Heart right ventricle (tissue), 16 donors: Measurements from ENCODE around the gene OTUB2. TPM values are rescaled to one million over a fixed set of nuclear protein-coding genes. Genes with fewer than 3 reads are reported as not detected.

Experiments
- ATAC-seq, 8 donors: fragments of 200-7000 bp; cut with Tn5 transposase; one replicate each; pipeline ENCODE4 v1.9.1; 2020; ENCODE audit warnings: mild to moderate bottlenecking in 8 of 8, moderate library complexity in 8 of 8, moderate number of reproducible peaks in 1 of 8
- DNase-seq, 2 donors: peaks; one replicate each; pipeline ENCODE4 v3.0.0-alpha.2; 2020
- H3K27ac ChIP-seq, 10 donors: fragments of 200-600 bp; sonication (generic) in 2 of 10; one replicate each; pipeline versions ENCODE4 v1.5.0 to v1.8.0; 2020 to 2022; ENCODE audit warnings: mild to moderate bottlenecking in 3 of 10
- H3K27me3 ChIP-seq, 7 donors: fragments of 200-600 bp; one replicate each; pipeline ENCODE4 v1.8.0; 2021 to 2022; ENCODE audit warnings: mild to moderate bottlenecking in 2 of 7
- H3K36me3 ChIP-seq, 9 donors: fragments of 200-600 bp; sonication (generic) in 1 of 9; one replicate each; pipeline versions ENCODE4 v1.5.0 to v1.8.0; 2020 to 2022; ENCODE audit warnings: mild to moderate bottlenecking in 2 of 9
- H3K4me1 ChIP-seq, 9 donors: fragments of 200-600 bp; sonication (generic) in 1 of 9; one replicate each; pipeline versions ENCODE4 v1.5.0 to v1.8.0; 2020 to 2022; ENCODE audit warnings: mild to moderate bottlenecking in 4 of 9
- H3K4me3 ChIP-seq, 10 donors: fragments of 200-600 bp; sonication (generic) in 2 of 10; one replicate each; pipeline versions ENCODE4 v1.5.0 to v1.8.0; 2020 to 2022; ENCODE audit warnings: mild to moderate bottlenecking in 7 of 10, moderate library complexity in 2 of 10
- H3K9me3 ChIP-seq, 11 donors: fragments of 200-600 bp in 10 of 11; sonication (generic) in 2 of 11; one replicate each; pipeline versions ENCODE4 v1.5.0 to v1.8.0; 2013 to 2022; ENCODE audit warnings: mild to moderate bottlenecking in 2 of 11, control low read depth in 1 of 11, moderate library complexity in 1 of 11
- CTCF ChIP-seq, 9 donors: fragments of 200-600 bp; sonication (generic) in 2 of 9; IDR thresholded peaks; one replicate each; pipeline versions ENCODE4 v1.5.0 to v1.8.0; 2021 to 2022; ENCODE audit warnings: antibody characterized with exemption in 9 of 9, mild to moderate bottlenecking in 5 of 9, moderate library complexity in 1 of 9
- WGBS, 2 donors: extraction: QIAGEN DNeasy Blood & Tissue Kit; methylation state at CpG; one replicate each; pipeline ENCODE4 v1.1.7; 2013; ENCODE audit warnings: inconsistent platforms in 1 of 2; 5-methylcytosine and 5-hydroxymethylcytosine counted together
- intact Hi-C, 10 donors: fragments of 100-400 bp; cut with DNase I; formaldehyde crosslinking; loops; one replicate each; pipeline versions ENCODE4 v1.11.1 to v1.14.2; 2022
- polyA plus RNA-seq, 2 donors: library from polyadenylated mRNA; stranded (reverse); fragments of 200-250 nt; gene quantifications; one replicate each; pipeline ENCODE4 v1.2.3, GENCODE V29; 2013
- total RNA-seq, 10 donors: library from RNA; stranded (reverse); fragmentation: NEBNext Ultra II Directional in 3 of 10; extraction: Animal tissue kit (Norgen Biotek cat#: 25700) in 3 of 10; gene quantifications; one replicate each; pipeline versions ENCODE4 v1.2.1 to v1.2.4, GENCODE V29; 2021 to 2023
- donor health status: Arrhythmogenic right ventricular cardiomyopathy.
- donor health status: ischemic (EF 13 %, LVEDD 7.1; RV severe dilation, severe dysfunction).
- donor health status: healthy with polysubstance abuse.
- donor health status: DM: no; HTN: yes; CAD: no.
- donor health status: DM: no; HTN: no; CAD: no.
- donor health status: ischemic (EF 25% LVEDD 6.9; RV normal size, moderate dysfunction).
- donor health status: ischemic (EF 25% LVEDD 5.7; RV mildly dilated, moderate dysfunction).
- donor health status: healthy.
- donor health status: DM: yes; HTN: yes; CAD: no.
- donor health status: Ischemic cardiomyopathy.
- donor health status: ischemic (EF 35%, LVEDD 5.7; RV mildly dilated, moderate dysfunction).
- donor health status: nonischemic (EF 11% LVEDD 7.7; RV severe dilation, severe dysfunction).
- donor health status: DM: yes; HTN: yes; CAD: no.
- donor health status: PGD.
- donor health status: ischemic (EF 29% LVEDD 5.4; RV normal size, mild dysfunction).
- donor health status: nonischemic (EF 23%, LVEDD 6.1; RV moderate dilation, normal function).

OTUB2 gene
- total and polyA plus RNA-seq, 12 donors = 0.07 to 0.37 (median 0.16) TPM; not detected in 1

- Histone ChIP-seq H3K9me3 (no peaks in the 10 kb centered on the region), H3K4me3 (no peak overlapping the region), H3K27me3 (peaks cover 0 to 11% (median 0%) of the 10 kb centered on the region in 7 donors), H3K27ac (no peak overlapping the region), H3K4me1 (peaks cover 5 to 32% (median 26%) of the 10 kb centered on the region in 9 donors), H3K36me3 (no peaks in the 10 kb centered on the region)
- intact Hi-C loops = no loop called here
- TF ChIP-seq CTCF (IDR thresholded peaks at IDR 0.05) = no peak
- no peak for ATAC-seq
- DNase-seq = no peak
- WGBS, 2 donors = 86 to 95% methylated on average over 4 of the region's 4 CpGs
These were observed 34.5 kb upstream of the OTUB2 start for GRCh38 chr14:93991649-93992048.

GRCh38 chr14:93993382-93993781, 32.8 kb upstream of the OTUB2 start:
- ATAC-seq = no peak
- H3K4me3 ChIP-seq = no peak overlapping the region
- DNase-seq = no peak
- no peak for TF ChIP-seq CTCF (IDR thresholded peaks at IDR 0.05)
- H3K4me1 ChIP-seq = peaks cover 8 to 33% (median 22%) of the 10 kb centered on the region in 9 donors
- no peaks in the 10 kb centered on the region for H3K36me3 ChIP-seq
- no peaks in the 10 kb centered on the region for H3K9me3 ChIP-seq
- WGBS, 2 donors = 71 to 85% methylated on average over 6 of the region's 6 CpGs
- peak overlapping the region in 1 of 10 donors; percentile 52 for H3K27ac ChIP-seq
- H3K27me3 ChIP-seq = peaks cover 0 to 12% (median 0%) of the 10 kb centered on the region in 7 donors
- intact Hi-C loops = no loop called here

GRCh38 chr14:93994919-93995682, 31.0 kb upstream of the OTUB2 start:
- intact Hi-C loops = no loop called here
- H3K27me3 ChIP-seq = peaks cover 0 to 12% (median 0%) of the 10 kb centered on the region in 7 donors
- H3K4me1 ChIP-seq = peaks cover 9 to 43% (median 27%) of the 10 kb centered on the region in 9 donors
- peak in 7 of 8 donors; percentile 39 to 92 (median 73) for ATAC-seq
- no peak for TF ChIP-seq CTCF (IDR thresholded peaks at IDR 0.05)
- no peak overlapping the region for H3K4me3 ChIP-seq
- peak overlapping the region in 6 of 10 donors; percentile 53 to 72 (median 60) for H3K27ac ChIP-seq
- H3K36me3 ChIP-seq = no peaks in the 10 kb centered on the region
- 45 to 54% methylated on average over 13 of the region's 13 CpGs for WGBS, 2 donors
- H3K9me3 ChIP-seq = no peaks in the 10 kb centered on the region
- peak; percentile 46 to 59 for DNase-seq

GRCh38 chr14:93996130-93996695, 29.9 kb upstream of the OTUB2 start:
- Histone ChIP-seq H3K4me3 (no peak overlapping the region), H3K27me3 (peaks cover 0 to 16% (median 0%) of the 10 kb centered on the region in 7 donors), H3K27ac (peak overlapping the region in 4 of 10 donors; percentile 53 to 72 (median 58)), H3K9me3 (no peaks in the 10 kb centered on the region), H3K36me3 (no peaks in the 10 kb centered on the region), H3K4me1 (peaks cover 9 to 46% (median 28%) of the 10 kb centered on the region in 9 donors)
- ATAC-seq = peak in 2 of 8 donors; percentile 7 to 13
- no peak for TF ChIP-seq CTCF (IDR thresholded peaks at IDR 0.05)
- intact Hi-C loops = no loop called here
- no peak for DNase-seq
- WGBS, 2 donors = 47 to 75% methylated on average over 8 of the region's 8 CpGs
